Measurements from ENCODE around the gene XYLB.

- TF ChIP-seq RAD21 (IDR thresholded peaks at IDR 0.05; ENCODE audit: low read depth) (no peak), MAX (IDR thresholded peaks at IDR 0.05) (no peak), TEAD4 (IDR thresholded peaks at IDR 0.05) (no peak), TAF1 (IDR thresholded peaks at IDR 0.05; ENCODE audit: low read depth) (no peak), FOXM1 (IDR thresholded peaks at IDR 0.05; ENCODE audit: borderline replicate concordance, low read depth) (no peak), ZBTB7A (IDR thresholded peaks at IDR 0.05; ENCODE audit: low read depth) (no peak), TCF12 (IDR thresholded peaks at IDR 0.05; ENCODE audit: low read depth) (no peak), EP300 (IDR thresholded peaks at IDR 0.05; ENCODE audit: borderline replicate concordance) (no peak), YY1 (IDR thresholded peaks at IDR 0.05; ENCODE audit: low read depth) (no peak; the same call in 1 of the 2 replicates), USF1 (IDR thresholded peaks at IDR 0.05) (no peak)
These were observed 107.3 kb downstream of the XYLB start for GRCh38 chr3:38453913-38454177.

Measured in Ishikawa (cell line).